Measurements from ENCODE around the gene FEZF2.
A peak's percentile ranks its signal among the peaks of the same experiment; 100 is the strongest.

FEZF2 gene

GRCh38 chr3:62373215-62373614, at the start of gene FEZF2:
TSS of gene FEZF2 (minus strand) at chr3:62373550. CDS start at chr3:62372868, 682 bp downstream.
- DNase-seq (ENCODE audit: low read depth): no peak

DNA sequence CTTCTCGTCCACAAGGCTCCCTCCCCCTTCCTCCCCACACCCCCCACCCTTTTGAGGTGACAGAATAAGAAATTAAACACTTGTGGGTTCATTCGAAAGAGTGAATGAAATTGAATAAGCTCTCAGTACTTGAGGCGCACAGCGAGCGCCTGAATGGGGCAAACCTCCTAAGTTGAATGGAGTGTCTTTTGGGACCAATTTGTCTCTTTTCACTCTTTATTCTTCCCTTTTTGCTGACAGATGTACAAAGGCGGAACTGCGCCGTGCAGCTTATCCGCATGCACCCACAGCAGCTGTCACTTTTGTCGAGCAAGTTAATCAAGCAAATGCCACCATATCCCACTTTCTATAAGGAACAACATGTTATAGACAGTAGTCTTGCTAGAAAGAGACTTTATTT, 47.9 kb upstream of the FEZF2 start:
- DNase-seq (ENCODE audit: low read depth): no peak

DNA sequence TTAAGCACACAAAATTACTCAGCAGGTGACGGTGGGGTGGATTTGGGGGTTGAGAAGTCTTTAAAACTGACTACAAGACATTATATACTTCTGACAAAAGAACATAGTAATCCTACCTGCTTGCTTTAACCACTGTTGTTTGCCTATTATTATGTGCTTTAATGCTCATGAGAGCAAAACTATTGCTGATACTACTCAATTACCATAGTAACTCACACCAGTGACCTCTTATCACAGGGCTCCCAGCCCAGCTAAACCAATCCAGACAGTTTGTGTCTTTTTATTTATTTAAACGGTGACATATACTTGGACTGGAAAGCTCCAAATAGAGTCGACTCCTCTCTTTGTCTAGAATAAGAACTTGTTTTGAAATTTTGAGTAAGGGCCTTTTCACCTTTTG, 42.8 kb upstream of the FEZF2 start:
- DNase-seq (ENCODE audit: low read depth): no peak

- DNase-seq (ENCODE audit: low read depth): no peak
Measured at GRCh38 chr3:62415312-62415801, 42.0 kb upstream of the FEZF2 start.

DNA sequence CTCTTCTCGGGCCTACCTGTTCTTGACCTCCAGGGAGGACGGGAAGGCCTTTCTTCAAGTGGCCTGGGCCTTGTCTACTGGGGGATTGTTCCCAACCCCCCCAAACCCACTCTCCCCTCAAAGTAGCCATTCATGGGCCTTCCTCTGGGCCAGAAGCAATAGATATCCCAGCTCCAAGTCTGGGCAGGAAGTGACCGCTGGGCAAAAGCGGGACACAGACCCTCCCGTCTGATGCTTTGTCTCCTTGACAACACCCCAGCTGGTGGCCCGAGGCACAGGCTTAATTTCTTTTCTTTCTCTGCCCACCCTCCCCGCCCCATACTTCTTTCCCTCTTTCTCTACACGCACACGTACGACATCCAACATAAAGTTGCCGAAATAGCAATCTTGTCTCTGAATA, 41.4 kb upstream of the FEZF2 start:
- DNase-seq (ENCODE audit: low read depth): no peak

GRCh38 chr3:62413687-62414086, 40.3 kb upstream of the FEZF2 start:
- no peak for DNase-seq (ENCODE audit: low read depth)

- no peak for DNase-seq (ENCODE audit: low read depth)
Measured at GRCh38 chr3:62406945-62407344, 33.6 kb upstream of the FEZF2 start.

DNA sequence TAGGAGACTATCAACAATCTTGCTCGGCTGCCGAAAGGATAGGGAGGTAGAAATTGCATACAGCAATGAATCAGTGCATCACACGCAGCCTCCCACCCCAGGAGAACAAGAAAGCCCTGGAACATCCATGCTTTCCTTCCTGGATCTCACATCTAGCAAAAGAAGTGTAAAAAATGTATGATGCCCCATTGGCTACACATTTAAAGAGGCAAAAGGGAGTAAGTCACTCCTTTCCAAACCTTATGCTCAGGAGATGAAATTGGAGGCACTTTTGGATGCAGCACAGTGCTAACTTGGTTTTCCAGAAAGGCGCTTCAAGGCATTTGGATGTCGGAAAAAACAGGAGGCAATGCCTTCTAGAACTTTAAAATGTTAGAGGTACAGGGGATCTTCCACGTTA, 32.2 kb upstream of the FEZF2 start:
- DNase-seq (ENCODE audit: low read depth): no peak

DNA sequence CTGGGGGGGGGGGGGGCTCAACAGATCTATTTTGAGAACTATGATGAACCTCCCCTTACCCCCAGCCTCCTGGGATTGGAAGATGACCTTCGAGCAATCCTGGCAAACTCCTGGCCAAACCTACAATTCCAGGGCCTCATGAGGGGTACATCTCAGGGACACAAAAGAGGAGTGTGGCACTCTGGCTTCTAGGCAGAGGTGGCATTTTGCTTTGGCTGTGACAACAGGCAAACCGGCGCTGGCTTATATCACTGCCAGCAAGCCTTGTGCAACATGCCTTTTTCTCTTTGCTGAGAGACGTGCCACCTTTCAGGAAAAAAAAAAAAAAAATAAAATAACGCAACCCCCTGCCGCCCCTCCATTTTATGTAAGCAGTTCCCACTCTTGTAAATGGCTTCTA, 31.8 kb upstream of the FEZF2 start:
- DNase-seq (ENCODE audit: low read depth): no peak

- no peak for DNase-seq (ENCODE audit: low read depth)
Measured at GRCh38 chr3:62404321-62404720, 31.0 kb upstream of the FEZF2 start.

- DNase-seq (ENCODE audit: low read depth): no peak
Measured at GRCh38 chr3:62403765-62404164, 30.4 kb upstream of the FEZF2 start.

DNA sequence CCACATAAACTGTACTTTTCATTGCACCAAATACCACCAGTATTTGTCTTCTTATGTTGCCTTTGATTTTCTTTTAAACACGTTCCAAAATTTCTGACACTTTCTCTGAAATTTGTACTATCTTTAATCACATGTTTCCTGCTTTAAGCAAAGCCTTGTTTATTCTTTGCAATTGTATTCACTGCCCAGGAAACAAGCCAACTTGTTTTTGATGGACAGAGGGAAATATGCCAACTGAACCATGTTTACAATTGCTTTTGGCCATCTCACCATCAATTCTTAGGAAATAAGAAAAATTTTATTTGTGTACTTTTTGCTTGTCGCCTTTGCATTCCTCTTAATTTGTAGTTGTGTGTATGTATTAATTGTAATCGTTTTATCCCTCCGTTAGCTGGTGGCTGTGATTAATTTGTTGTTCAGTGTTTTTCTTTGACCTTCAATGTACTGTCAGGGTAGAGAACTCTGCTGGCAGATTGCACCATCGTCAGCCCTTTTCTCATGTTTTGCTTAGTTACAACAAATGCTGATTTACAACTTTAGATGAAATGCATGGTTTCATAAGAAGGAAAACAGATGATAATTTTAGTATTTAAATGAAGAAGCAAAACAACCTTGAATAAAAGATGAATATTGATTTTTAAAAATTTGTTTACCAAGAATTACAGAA, 19.4 kb upstream of the FEZF2 start:
- no peak for DNase-seq (ENCODE audit: low read depth)

- DNase-seq (ENCODE audit: low read depth): no peak
Measured at GRCh38 chr3:62387251-62387650, 13.9 kb upstream of the FEZF2 start.

- no peak for DNase-seq (ENCODE audit: low read depth)
Measured at GRCh38 chr3:62379321-62379798, 6.0 kb upstream of the FEZF2 start.

DNA sequence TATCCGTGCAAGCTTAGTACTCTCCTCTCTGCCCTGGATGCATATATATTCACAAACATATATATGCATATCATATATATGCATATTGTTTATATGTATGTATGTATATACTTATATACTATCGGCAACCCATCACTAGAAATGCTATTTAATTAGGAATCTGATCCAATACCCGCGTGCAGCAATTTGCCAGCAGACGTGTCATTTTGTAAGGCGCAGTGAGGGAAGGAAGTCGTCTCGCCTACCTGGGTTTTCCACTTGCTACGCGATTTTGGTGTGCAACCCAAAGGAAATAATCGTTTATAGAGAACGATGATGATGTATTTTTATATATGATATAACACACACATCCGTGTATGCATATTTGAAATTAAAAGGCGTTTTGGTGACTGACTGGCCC, 5.6 kb upstream of the FEZF2 start:
- DNase-seq (ENCODE audit: low read depth): no peak

DNA sequence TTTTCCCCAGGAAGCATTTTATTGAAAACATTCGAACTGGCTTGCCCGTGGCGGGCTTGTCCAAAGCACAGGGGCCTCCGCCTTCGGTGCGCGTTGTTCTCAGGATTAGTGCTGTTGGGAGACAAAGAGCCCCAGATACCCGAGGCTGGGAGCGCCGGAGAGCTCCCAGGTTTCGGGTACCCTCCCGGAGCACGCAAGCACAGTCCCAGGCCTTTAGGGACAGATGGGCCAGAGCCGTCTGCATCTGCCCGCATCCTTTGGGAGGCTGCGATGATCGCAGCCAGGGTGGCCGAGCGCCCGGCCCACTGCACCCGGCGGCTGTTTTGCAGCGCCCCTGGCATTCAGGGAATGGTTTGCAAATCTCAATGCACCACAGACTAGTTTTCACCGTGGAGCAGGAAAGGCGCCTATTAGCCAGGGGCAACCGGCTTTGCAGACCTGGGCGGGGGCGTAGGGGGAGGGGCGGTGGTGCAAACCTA, 5.0 kb upstream of the FEZF2 start:
- no peak for DNase-seq (ENCODE audit: low read depth)

DNA sequence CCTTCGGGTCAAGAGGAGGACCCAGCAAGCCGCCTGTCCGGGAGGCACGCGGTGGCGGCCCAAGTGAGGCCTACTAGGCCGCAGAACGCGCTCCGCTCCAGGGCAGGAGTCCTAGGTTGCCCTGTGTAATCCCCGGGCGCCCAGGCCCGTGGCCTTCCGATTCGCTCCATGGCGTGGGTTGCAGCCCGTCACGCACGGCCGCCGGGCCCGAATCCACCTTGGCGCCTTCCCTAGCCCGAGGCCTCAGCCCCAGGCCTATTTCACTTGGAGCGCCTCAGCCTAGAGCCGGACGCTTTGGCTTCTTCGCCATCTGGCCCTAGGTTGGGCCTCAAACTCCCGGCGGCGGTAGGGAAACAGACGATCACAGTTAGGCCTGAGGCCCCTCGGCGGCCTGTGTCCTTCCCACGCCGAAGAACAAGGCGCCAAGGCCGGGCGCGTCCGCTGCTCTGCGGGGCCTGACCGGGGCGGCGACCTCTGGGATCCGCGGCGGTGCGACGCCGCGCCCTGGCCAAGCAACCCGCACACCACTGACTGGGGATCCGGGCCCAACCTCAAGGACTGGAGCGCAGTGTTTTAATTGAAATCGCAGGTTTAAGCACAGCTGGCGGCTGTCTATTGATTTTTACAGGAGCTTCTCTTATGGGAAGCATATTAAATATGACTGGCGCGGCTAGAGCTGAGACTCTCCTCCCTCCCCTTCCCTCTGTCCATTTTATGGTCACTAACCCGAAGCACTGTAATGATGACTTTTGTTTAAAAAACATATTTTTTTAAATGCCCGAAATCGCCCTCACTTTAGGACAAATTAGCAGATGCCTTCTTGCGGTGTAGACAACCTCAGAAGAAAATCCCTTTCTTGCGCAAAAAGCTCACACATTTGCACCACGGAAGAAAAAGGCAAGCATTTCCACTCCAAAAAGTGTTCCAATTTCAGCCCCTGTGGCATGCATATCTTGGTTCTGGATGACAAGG, 3.8 kb upstream of the FEZF2 start:
- DNase-seq (ENCODE audit: low read depth): no peak

- DNase-seq (ENCODE audit: low read depth): no peak
Measured at GRCh38 chr3:62376454-62376720, 3.0 kb upstream of the FEZF2 start.

GRCh38 chr3:62375655-62376453, 2.5 kb upstream of the FEZF2 start:
- DNase-seq (ENCODE audit: low read depth): no peak

DNA sequence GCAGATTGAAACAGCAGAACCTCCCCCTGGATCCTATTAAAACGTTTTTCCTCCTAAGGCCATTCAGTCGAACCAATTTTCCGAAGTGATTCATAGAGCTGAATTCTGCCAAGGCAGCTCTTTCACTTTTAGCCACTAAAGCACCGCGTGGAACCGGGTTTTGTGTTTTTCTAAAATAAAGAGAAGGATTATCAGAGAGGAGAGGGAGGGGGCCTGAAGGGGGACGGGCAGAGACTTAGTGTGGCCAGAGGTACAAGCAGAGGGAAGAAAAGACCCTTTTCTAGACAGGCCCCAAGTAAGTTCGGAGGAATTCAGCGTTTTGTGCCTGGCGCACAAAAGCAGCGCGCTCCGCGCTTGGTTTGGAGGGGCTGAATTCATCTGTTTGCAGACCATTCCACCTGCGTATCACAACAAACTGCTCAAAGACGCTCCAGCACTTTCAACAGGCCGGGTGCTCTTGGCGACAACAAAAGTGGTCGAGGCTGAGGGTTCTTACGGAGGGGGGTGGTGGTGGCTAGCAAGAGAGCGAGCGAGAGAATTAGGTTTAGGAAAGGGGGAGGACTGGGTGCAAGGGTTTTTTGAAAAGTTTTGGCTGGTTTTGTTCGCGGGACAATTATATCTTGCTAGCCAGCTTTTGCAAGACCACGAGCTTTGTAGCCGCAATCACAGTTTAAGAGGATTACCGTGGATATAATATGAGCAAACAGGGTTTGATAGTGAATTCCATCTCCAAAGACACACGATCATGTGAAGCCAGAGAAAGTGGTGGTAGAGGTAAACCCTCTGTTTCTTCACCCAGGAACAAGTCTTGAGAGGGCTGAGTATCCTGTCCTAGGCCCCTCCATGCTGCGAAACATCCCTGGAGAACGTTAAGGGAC, 1.2 kb upstream of the FEZF2 start:
- DNase-seq (ENCODE audit: low read depth): peak; percentile 19

GRCh38 chr3:62373714-62374333, 474 bp upstream of the FEZF2 start:
- DNase-seq (ENCODE audit: low read depth): no peak
